ENCODE measurements around the gene ZFPL1. TPM values are rescaled to one million over a fixed set of nuclear protein-coding genes. Genes with fewer than 3 reads are reported as not detected.

The ZFPL1 gene
- total and polyA plus RNA-seq, 8 donors, result 24.9 to 36.4 (median 28.9) TPM

DNA sequence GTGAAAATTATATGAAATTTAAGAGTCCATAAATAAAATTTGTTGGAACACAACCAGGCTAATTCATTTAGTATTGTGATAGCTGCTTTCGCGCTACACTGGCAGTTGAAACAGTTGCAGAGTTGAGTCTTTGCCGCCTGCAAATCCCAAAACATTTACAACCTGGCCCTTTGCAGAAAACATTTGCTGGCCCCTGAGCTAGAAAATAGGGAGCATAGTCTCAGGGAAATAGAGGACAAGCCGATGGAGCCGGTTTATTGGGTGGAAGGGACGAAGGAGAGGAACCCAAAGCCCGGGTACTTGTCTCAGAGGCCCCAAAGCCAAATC, 43.5 kb upstream of the ZFPL1 start:
- intact Hi-C loops (cut with DNase I), result no loop called here
- no peak for ATAC-seq

GRCh38 chr11:65040847-65041622, 43.0 kb upstream of the ZFPL1 start, which contains the start of gene SAC3D1:
Gene SAC3D1 (plus strand): TSS chr11:65041210. CDS start chr11:65041293, 83 bp downstream.
- H3K9me3 ChIP-seq, result no peaks in the 10 kb centered on the region
- intact Hi-C loops (cut with DNase I), result no loop called here
- no peak for TF ChIP-seq CTCF (IDR thresholded peaks at IDR 0.05)
- DNase-seq, result peak; percentile 88 to 95 (median 94)
- H3K4me3 ChIP-seq, result peak within 1 kb of the TSS; percentile 75 to 89
- peaks cover 0 to 55% of the 10 kb centered on the region in 2 donors for H3K36me3 ChIP-seq
- H3K4me1 ChIP-seq, result peaks cover 23 to 46% of the 10 kb centered on the region in 2 donors
- peak within 1 kb of the TSS; percentile 87 to 95 for H3K27ac ChIP-seq
- peak; percentile 94 for ATAC-seq
- H3K27me3 ChIP-seq, result no peaks in the 10 kb centered on the region

More for the DNA sequence above, 43.5 kb upstream of the ZFPL1 start:
- Histone ChIP-seq H3K4me3 (peak overlapping the region; percentile 75 to 89), H3K27me3 (no peaks in the 10 kb centered on the region), H3K9me3 (no peaks in the 10 kb centered on the region), H3K36me3 (peaks cover 0 to 56% of the 10 kb centered on the region in 2 donors), H3K4me1 (peaks cover 23 to 45% of the 10 kb centered on the region in 2 donors), H3K27ac (peak overlapping the region; percentile 87 to 95)
- TF ChIP-seq CTCF (IDR thresholded peaks at IDR 0.05), result no peak
- no peak for DNase-seq

DNA sequence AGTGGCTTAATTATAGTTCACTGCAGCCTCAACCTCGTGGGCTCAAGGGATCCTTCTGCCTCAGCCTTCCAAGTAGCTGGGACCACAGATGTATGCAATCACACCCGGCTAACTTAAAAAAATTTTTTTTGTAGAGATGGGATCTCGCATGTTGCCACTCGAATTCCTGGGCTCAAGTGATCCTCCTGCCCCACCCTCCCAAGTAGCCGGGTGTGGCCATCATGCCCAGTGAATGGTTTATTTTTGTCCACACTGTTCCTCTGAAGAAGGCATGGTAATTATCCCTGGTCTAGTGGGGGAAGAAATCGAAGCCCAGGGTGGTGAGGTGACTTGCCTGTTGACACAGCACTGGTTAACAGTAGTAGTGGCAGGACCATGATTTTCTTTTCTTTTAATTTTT, 41.1 kb upstream of the ZFPL1 start:
- Histone ChIP-seq H3K9me3 (no peaks in the 10 kb centered on the region), H3K36me3 (peaks cover 0 to 36% of the 10 kb centered on the region in 2 donors), H3K4me3 (no peak overlapping the region), H3K27ac (peak overlapping the region in 1 of 2 donors; percentile 61), H3K27me3 (no peaks in the 10 kb centered on the region), H3K4me1 (peaks cover 23 to 65% of the 10 kb centered on the region in 2 donors)
- TF ChIP-seq CTCF (IDR thresholded peaks at IDR 0.05), result no peak
- intact Hi-C loops (cut with DNase I), result no loop called here
- no peak for ATAC-seq
- DNase-seq, result no peak

DNA sequence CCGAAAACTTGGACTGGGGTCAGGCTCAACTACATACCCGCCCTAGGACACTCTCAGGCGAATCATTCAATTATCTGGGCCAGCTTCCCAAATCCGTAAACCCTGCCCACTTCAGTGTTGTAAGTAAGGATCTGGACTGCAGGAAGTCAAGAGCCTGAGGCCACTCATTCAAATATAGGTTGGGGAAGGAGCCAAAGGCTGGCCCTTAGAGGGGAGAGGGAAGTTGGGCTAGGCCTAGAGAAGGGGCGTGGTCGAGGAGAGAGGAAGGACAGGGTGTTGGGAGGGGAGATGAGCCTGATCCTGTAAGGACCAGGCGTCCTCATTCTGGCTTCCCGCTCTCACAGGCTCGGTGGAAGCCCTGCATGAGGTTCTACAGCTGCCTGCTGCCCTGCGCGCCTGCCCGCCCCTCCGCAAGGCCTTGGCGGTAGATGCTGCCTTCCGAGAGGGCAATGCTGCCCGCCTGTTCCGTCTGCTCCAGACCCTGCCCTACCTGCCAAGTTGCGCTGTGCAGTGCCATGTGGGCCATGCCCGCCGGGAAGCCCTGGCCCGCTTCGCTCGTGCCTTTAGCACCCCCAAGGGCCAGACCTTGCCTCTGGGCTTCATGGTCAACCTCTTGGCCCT, 40.0 kb upstream of the ZFPL1 start:
- H3K9me3 ChIP-seq, result no peaks in the 10 kb centered on the region
- H3K4me1 ChIP-seq, result peaks cover 23 to 68% of the 10 kb centered on the region in 2 donors
- DNase-seq (peak in 3 of 4 donors; percentile 16 to 83 (median 77)), ATAC-seq (peak; percentile 40)
- H3K36me3 ChIP-seq, result peaks cover 0 to 26% of the 10 kb centered on the region in 2 donors
- no peak for TF ChIP-seq CTCF (IDR thresholded peaks at IDR 0.05)
- H3K27me3 ChIP-seq, result no peaks in the 10 kb centered on the region
- H3K27ac ChIP-seq, result peak overlapping the region; percentile 26 to 61
- H3K4me3 ChIP-seq, result no peak overlapping the region
- intact Hi-C loops (cut with DNase I), result no loop called here

GRCh38 chr11:65045061-65045460, 39.0 kb upstream of the ZFPL1 start:
- DNase-seq, result peak in 1 of 4 donors; percentile 31
- Histone ChIP-seq H3K27me3 (no peaks in the 10 kb centered on the region), H3K4me3 (no peak overlapping the region), H3K36me3 (peaks cover 0 to 17% of the 10 kb centered on the region in 2 donors), H3K27ac (no peak overlapping the region), H3K4me1 (peaks cover 23 to 64% of the 10 kb centered on the region in 2 donors), H3K9me3 (no peaks in the 10 kb centered on the region)
- no peak for TF ChIP-seq CTCF (IDR thresholded peaks at IDR 0.05)
- intact Hi-C loops (cut with DNase I), result no loop called here
- ATAC-seq, result no peak
